K562 (cell line): Measurements from ENCODE around the gene MAML1. TPM values are rescaled to one million over a fixed set of nuclear protein-coding genes. Genes with fewer than 3 reads are reported as not detected.

ENCODE experiments used
- ATAC-seq: fragments of 200-7000 bp; cut with Tn5 transposase; 3 replicates; pipeline ENCODE4 v1.9.1; 2020; ENCODE audit warnings: moderate library complexity
- BruUV-seq: library from RNA; stranded (reverse); fragments of 400-500 nt; replicated peaks from 2 replicates; lab custom pipeline; 2021; lab: Mats Ljungman, UMichigan
- CTCF ChIA-PET: fragments of 300-600 bp; formaldehyde crosslinking; extraction: SDS; loops from one replicate; lab custom pipeline; 2021; ENCODE audit warnings: low intra/inter-chr PET ratio; lab: Yijun Ruan, JAX
- POLR2A ChIA-PET: fragments of 300-600, 350-650 bp; sonication (Branson Sonifier 250); formaldehyde crosslinking; extraction: SDS; loops from one replicate; lab custom pipeline; 2021; ENCODE audit warnings: antibody characterized with exemption, inconsistent platforms; lab: Yijun Ruan, JAX
- DNase-seq, 4 experiments: peaks; one replicate each; pipeline versions ENCODE4 v3.0.0 to v3.0.0-alpha.2; 2011 to 2018; ENCODE audit warnings: low spot score in 3 of 4, mixed read lengths in 3 of 4; ENCODE audit errors: extremely low read depth in 1 of 4
- FAIRE-seq: peaks from 2 replicates; lab custom pipeline; 2011; peaks lifted over from hg19 to GRCh38; lab: Jason Lieb, UNC
- H2AFZ ChIP-seq: 2 replicates; pipeline ENCODE4 v1.6.0; 2011; ENCODE audit warnings: low read depth, low read length, control low read depth, inconsistent platforms
- H3K27ac ChIP-seq: fragments of 200-600 bp; 3 replicates; pipeline ENCODE4 v1.8.0; 2011; ENCODE audit warnings: low read depth, mild to moderate bottlenecking, control low read depth, inconsistent platforms, low read length, moderate library complexity, mixed read lengths; ENCODE audit errors: extremely low read depth
- H3K27me3 ChIP-seq, 2 experiments: fragments of 300-600 bp in 1 of 2; 2 replicates in 1 of 2; 3 replicates in 1 of 2; pipeline versions ENCODE4 v1.6.0 to v1.8.0; 2011; ENCODE audit warnings: inconsistent platforms in 2 of 2, low read length in 2 of 2, mild to moderate bottlenecking in 1 of 2, mixed read lengths in 1 of 2, moderate library complexity in 1 of 2; ENCODE audit not compliant: control insufficient read depth in 2 of 2, insufficient read depth in 2 of 2
- H3K36me3 ChIP-seq: fragments of 300-600 bp; 3 replicates; pipeline ENCODE4 v1.8.0; 2011; ENCODE audit warnings: mild to moderate bottlenecking, low read length, inconsistent platforms; ENCODE audit not compliant: control insufficient read depth, insufficient read depth
- H3K4me1 ChIP-seq, 2 experiments: fragments of 200-600 bp in 1 of 2; replicated peaks in 1 of 2; 2 replicates in 1 of 2; 3 replicates in 1 of 2; pipeline versions ENCODE4 v1.5.1 to v1.8.0; 2011; ENCODE audit warnings: inconsistent platforms in 2 of 2, low read length in 2 of 2, mild to moderate bottlenecking in 1 of 2, mixed read lengths in 1 of 2, moderate library complexity in 1 of 2; ENCODE audit not compliant: control insufficient read depth in 2 of 2, insufficient read depth in 2 of 2
- H3K4me2 ChIP-seq: 2 replicates; pipeline ENCODE4 v1.6.1; 2011; ENCODE audit warnings: low read length, control low read depth, inconsistent platforms, mixed read lengths; ENCODE audit not compliant: insufficient read depth
- H3K4me3 ChIP-seq: fragments of 200-600 bp; sonication (generic), shearing (Covaris generic); 2 replicates; pipeline ENCODE4 v1.5.1; 2016; ENCODE audit warnings: control low read depth, inconsistent platforms
- H3K79me2 ChIP-seq: fragments of 200-600 bp; 3 replicates; pipeline ENCODE4 v1.8.0; 2011; ENCODE audit warnings: low read length, inconsistent platforms; ENCODE audit not compliant: control insufficient read depth, insufficient read depth
- H3K9ac ChIP-seq, 2 experiments: 2 replicates each; pipeline versions ENCODE4 v1.6.0 to v1.6.1; 2011; ENCODE audit warnings: low read depth in 2 of 2, low read length in 2 of 2, control low read depth in 1 of 2, inconsistent platforms in 1 of 2, mild to moderate bottlenecking in 1 of 2, mixed read lengths in 1 of 2; ENCODE audit not compliant: insufficient read depth in 1 of 2
- H3K9me1 ChIP-seq: one replicate; pipeline ENCODE4 v1.6.0; 2011; ENCODE audit warnings: inconsistent platforms, mild to moderate bottlenecking, low read length, moderate library complexity; ENCODE audit not compliant: control insufficient read depth, insufficient read depth
- H3K9me3 ChIP-seq: replicated peaks from 2 replicates; pipeline ENCODE4 v1.5.1; 2011; ENCODE audit warnings: low read depth, low read length, inconsistent platforms; ENCODE audit not compliant: control insufficient read depth, insufficient read depth
- H4K20me1 ChIP-seq: replicated peaks from 2 replicates; pipeline ENCODE4 v1.6.1; 2011; ENCODE audit warnings: low read length, inconsistent platforms, mixed read lengths; ENCODE audit not compliant: control insufficient read depth, insufficient read depth
- DMBX1 ChIP-seq: fragments of 250-450 bp; sonication (Bioruptor Pico); IDR thresholded peaks from 2 replicates; pipeline ENCODE4 v1.8.0; 2022; ENCODE audit warnings: inconsistent platforms, mild to moderate bottlenecking, moderate library complexity, borderline replicate concordance
- HDAC6 ChIP-seq: IDR thresholded peaks from 2 replicates; pipeline ENCODE4 v1.6.1; 2012; ENCODE audit warnings: low read depth, mild to moderate bottlenecking, control low read depth, inconsistent platforms, low read length, moderate library complexity
- MECOM ChIP-seq: fragments of 250-450 bp; sonication (Bioruptor Pico); IDR thresholded peaks from 2 replicates; pipeline ENCODE4 v1.8.0; 2022; ENCODE audit warnings: inconsistent platforms
- NR2C1 ChIP-seq, 2 experiments: fragments of 450-650 bp; IDR thresholded peaks; 2 replicates each; pipeline ENCODE4 v1.6.1; 2017; ENCODE audit warnings: mild to moderate bottlenecking in 2 of 2, antibody characterized with exemption in 1 of 2, inconsistent platforms in 1 of 2, missing compliant biosample characterization in 1 of 2, missing genetic modification characterization in 1 of 2
- RHOXF2B ChIP-seq: fragments of 250-450 bp; sonication (Bioruptor Pico); conservative IDR thresholded peaks from 2 replicates; pipeline ENCODE4 v1.5.1; 2021
- STAT5A ChIP-seq: IDR thresholded peaks from 2 replicates; pipeline ENCODE4 v1.6.1; 2012; ENCODE audit warnings: low read length, inconsistent platforms, borderline replicate concordance
- U2AF1 ChIP-seq: fragments of 200-400 bp; formaldehyde crosslinking; optimal IDR thresholded peaks from 2 replicates; pipeline ENCODE3; 2017; ENCODE audit warnings: mild to moderate bottlenecking, low read depth, low read length, moderate library complexity
- ZNF224 ChIP-seq: sonication (generic); formaldehyde crosslinking; IDR thresholded peaks from 2 replicates; pipeline ENCODE4 v1.8.0; 2022; ENCODE audit warnings: mild to moderate bottlenecking, missing genetic modification reagents
- ZNF263 ChIP-seq: sonication (generic); formaldehyde crosslinking; IDR thresholded peaks from 2 replicates; pipeline ENCODE4 v1.8.0; 2022; ENCODE audit warnings: mild to moderate bottlenecking, missing genetic modification reagents, borderline replicate concordance
- WGBS: fragments of 100-300 bp; shearing (Covaris generic); methylation state at CpG from one replicate; pipeline ENCODE4 v1.1.6; 2016; ENCODE audit warnings: low coverage, mixed read lengths; ENCODE audit not compliant: insufficient coverage; ENCODE audit errors: missing lambda C conversion rate; 5-methylcytosine and 5-hydroxymethylcytosine counted together
- in situ Hi-C: fragments of 300-500 bp; cut with MboI; formaldehyde crosslinking; loops from 4 replicates; pipeline ENCODE4 v1.15.0; 2018; ENCODE audit warnings: inconsistent platforms, mixed read lengths
- intact Hi-C: fragments of 100-400 bp; cut with micrococcal nuclease; formaldehyde crosslinking; loops from 2 replicates; pipeline ENCODE4 v1.14.2; 2022
- polyA plus RNA-seq, 8 experiments: library from polyadenylated mRNA; depleted of rRNA in 4 of 8; stranded (reverse) in 5 of 8; unstranded in 3 of 8; fragments of >200 nt; fragmentation: Nextera tagmentation in 2 of 8; fragmentation: Illumina TruSeq in 1 of 8; extraction: Ambion mirVana in 2 of 8; extraction: Trizol in 1 of 8; gene quantifications; 2 replicates each; pipeline versions ENCODE4 v1.2.1 to v1.2.3, GENCODE V29; 2011 to 2014; ENCODE audit warnings: inconsistent platforms in 1 of 8, missing spikeins in 1 of 8
- total RNA-seq, 7 experiments: library from RNA; depleted of rRNA in 6 of 7; stranded (reverse); fragments of >200 nt in 6 of 7; fragmentation: Illumina TruSeq in 2 of 7; extraction: Trizol in 2 of 7; gene quantifications; 2 replicates each; pipeline versions ENCODE4 v1.2.1 to v1.2.3, GENCODE V29; 2011 to 2021; ENCODE audit warnings: low replicate concordance in 1 of 7
- TF ChIP-seq, protein P1 (sequence below): fragments of 450-650 bp; formaldehyde crosslinking; IDR thresholded peaks from 2 replicates; pipeline ENCODE4 v1.4.0; 2022; ENCODE audit warnings: missing genetic modification characterization
- TF ChIP-seq, protein P2 (sequence below): fragments of 250-450 bp; sonication (Bioruptor Pico); IDR thresholded peaks from 2 replicates; pipeline ENCODE4 v1.5.0; 2020; ENCODE audit warnings: mild to moderate bottlenecking
- TF ChIP-seq, protein P3 (sequence below): sonication (generic); formaldehyde crosslinking; IDR thresholded peaks from 2 replicates; pipeline ENCODE4 v1.8.0; 2023; ENCODE audit warnings: mild to moderate bottlenecking, missing genetic modification reagents
- TF ChIP-seq, protein P4 (sequence below): sonication (generic); formaldehyde crosslinking; IDR thresholded peaks from 2 replicates; pipeline ENCODE4 v1.9.0; 2022; ENCODE audit warnings: mild to moderate bottlenecking, missing genetic modification reagents
- TF ChIP-seq, protein P5 (sequence below): fragments of 250-450 bp; sonication (Bioruptor Pico); IDR thresholded peaks from 2 replicates; pipeline ENCODE4 v1.8.0; 2022; ENCODE audit warnings: moderate library complexity, mild to moderate bottlenecking, inconsistent platforms
- TF ChIP-seq, protein P6 (sequence below): IDR thresholded peaks from 2 replicates; pipeline ENCODE4 v1.6.1; 2014; ENCODE audit warnings: antibody characterized with exemption

Gene MAML1
- total and polyA plus RNA-seq, 9 of the 15 experiments (the other 6 are each of a cell fraction or from before 2014, with no cell fraction given): 0.32 to 18.4 (median 7.0) TPM

DNA sequence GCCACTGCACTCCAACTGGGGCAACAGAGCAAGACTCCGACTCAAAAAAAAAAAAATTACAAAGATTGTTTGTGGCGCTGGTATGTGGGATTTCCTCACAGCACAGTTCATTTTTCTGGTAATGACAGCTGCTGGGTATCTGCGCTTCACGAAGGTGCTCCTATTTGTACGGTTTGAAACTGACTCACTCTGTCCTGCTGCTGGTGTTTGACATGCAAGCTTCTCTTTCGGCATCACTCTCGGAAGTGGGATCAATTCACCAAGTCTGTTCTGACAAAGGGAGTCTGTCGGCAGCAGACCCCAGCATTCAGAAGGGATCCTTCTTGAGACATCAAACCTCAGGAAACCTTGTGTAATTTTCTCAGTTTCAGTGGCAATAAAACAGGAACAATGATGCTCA is 26.3 kb downstream of the MAML1 start:
- no peak overlapping the region for H3K4me2 ChIP-seq
- H3K4me3 ChIP-seq: no peak overlapping the region
- FAIRE-seq (no peak), ATAC-seq (no peak), DNase-seq (no peak)
- BruUV-seq: no TSS peak
- ChIA-PET POLR2A (interaction anchor here (0.7 to 1.2 kb wide), 2 partner anchors 61 to 887 kb away, joined by 3 read pairs; partner anchors contain the start of gene SQSTM1), CTCF (no interaction called here)
- intact Hi-C loops: no loop called here
- H2AFZ ChIP-seq: no peak overlapping the region
- H3K27ac ChIP-seq: no peak overlapping the region
- H4K20me1 ChIP-seq: peaks cover 41% of the 10 kb centered on the region
- H3K9me3 ChIP-seq: no peaks in the 10 kb centered on the region
- H3K9me1 ChIP-seq: peaks cover 17% of the 10 kb centered on the region
- peaks cover 84% of the 10 kb centered on the region for H3K79me2 ChIP-seq
- in situ Hi-C loops: no loop called here
- H3K27me3 ChIP-seq: no peaks in the 10 kb centered on the region
- H3K4me1 ChIP-seq: peaks cover 22 to 41% of the 10 kb centered on the region in 2 experiments
- 92% methylated on average over 6 of the region's 8 CpGs for WGBS
- H3K36me3 ChIP-seq: peaks cover 5% of the 10 kb centered on the region; the same call in 2 of the 3 replicates
- H3K9ac ChIP-seq: no peak overlapping the region
- TF ChIP-seq ZNF224 (CRISPR knock-in tag): no peak
- TF ChIP-seq ZNF263: no peak
- TF ChIP-seq HDAC6: no peak
- no peak for TF ChIP-seq DMBX1 (CRISPR knock-in tag)
- no peak for TF ChIP-seq U2AF1
- TF ChIP-seq, protein P1, sequence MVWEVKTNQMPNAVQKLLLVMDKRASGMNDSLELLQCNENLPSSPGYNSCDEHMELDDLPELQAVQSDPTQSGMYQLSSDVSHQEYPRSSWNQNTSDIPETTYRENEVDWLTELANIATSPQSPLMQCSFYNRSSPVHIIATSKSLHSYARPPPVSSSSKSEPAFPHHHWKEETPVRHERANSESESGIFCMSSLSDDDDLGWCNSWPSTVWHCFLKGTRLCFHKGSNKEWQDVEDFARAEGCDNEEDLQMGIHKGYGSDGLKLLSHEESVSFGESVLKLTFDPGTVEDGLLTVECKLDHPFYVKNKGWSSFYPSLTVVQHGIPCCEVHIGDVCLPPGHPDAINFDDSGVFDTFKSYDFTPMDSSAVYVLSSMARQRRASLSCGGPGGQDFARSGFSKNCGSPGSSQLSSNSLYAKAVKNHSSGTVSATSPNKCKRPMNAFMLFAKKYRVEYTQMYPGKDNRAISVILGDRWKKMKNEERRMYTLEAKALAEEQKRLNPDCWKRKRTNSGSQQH: no peak
- TF ChIP-seq, protein P2, sequence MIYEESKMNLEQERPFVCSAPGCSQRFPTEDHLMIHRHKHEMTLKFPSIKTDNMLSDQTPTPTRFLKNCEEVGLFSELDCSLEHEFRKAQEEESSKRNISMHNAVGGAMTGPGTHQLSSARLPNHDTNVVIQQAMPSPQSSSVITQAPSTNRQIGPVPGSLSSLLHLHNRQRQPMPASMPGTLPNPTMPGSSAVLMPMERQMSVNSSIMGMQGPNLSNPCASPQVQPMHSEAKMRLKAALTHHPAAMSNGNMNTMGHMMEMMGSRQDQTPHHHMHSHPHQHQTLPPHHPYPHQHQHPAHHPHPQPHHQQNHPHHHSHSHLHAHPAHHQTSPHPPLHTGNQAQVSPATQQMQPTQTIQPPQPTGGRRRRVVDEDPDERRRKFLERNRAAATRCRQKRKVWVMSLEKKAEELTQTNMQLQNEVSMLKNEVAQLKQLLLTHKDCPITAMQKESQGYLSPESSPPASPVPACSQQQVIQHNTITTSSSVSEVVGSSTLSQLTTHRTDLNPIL (CRISPR knock-in tag): no peak
- no peak for TF ChIP-seq STAT5A
- no peak for TF ChIP-seq RHOXF2B (CRISPR knock-in tag)
- TF ChIP-seq MECOM (CRISPR knock-in tag): no peak
- no peak for TF ChIP-seq NR2C1 (IDR thresholded peaks at IDR 0.05)
- no peak for TF ChIP-seq NR2C1 (tag; IDR thresholded peaks at IDR 0.05)
- TF ChIP-seq, protein P3, sequence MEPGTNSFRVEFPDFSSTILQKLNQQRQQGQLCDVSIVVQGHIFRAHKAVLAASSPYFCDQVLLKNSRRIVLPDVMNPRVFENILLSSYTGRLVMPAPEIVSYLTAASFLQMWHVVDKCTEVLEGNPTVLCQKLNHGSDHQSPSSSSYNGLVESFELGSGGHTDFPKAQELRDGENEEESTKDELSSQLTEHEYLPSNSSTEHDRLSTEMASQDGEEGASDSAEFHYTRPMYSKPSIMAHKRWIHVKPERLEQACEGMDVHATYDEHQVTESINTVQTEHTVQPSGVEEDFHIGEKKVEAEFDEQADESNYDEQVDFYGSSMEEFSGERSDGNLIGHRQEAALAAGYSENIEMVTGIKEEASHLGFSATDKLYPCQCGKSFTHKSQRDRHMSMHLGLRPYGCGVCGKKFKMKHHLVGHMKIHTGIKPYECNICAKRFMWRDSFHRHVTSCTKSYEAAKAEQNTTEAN (CRISPR knock-in tag): no peak
- TF ChIP-seq, protein P4, sequence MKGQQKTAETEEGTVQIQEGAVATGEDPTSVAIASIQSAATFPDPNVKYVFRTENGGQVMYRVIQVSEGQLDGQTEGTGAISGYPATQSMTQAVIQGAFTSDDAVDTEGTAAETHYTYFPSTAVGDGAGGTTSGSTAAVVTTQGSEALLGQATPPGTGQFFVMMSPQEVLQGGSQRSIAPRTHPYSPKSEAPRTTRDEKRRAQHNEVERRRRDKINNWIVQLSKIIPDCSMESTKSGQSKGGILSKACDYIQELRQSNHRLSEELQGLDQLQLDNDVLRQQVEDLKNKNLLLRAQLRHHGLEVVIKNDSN (CRISPR knock-in tag): no peak
- TF ChIP-seq, protein P5, sequence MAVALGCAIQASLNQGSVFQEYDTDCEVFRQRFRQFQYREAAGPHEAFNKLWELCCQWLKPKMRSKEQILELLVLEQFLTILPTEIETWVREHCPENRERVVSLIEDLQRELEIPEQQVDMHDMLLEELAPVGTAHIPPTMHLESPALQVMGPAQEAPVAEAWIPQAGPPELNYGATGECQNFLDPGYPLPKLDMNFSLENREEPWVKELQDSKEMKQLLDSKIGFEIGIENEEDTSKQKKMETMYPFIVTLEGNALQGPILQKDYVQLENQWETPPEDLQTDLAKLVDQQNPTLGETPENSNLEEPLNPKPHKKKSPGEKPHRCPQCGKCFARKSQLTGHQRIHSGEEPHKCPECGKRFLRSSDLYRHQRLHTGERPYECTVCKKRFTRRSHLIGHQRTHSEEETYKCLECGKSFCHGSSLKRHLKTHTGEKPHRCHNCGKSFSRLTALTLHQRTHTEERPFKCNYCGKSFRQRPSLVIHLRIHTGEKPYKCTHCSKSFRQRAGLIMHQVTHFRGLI: no peak
- TF ChIP-seq, protein P6, sequence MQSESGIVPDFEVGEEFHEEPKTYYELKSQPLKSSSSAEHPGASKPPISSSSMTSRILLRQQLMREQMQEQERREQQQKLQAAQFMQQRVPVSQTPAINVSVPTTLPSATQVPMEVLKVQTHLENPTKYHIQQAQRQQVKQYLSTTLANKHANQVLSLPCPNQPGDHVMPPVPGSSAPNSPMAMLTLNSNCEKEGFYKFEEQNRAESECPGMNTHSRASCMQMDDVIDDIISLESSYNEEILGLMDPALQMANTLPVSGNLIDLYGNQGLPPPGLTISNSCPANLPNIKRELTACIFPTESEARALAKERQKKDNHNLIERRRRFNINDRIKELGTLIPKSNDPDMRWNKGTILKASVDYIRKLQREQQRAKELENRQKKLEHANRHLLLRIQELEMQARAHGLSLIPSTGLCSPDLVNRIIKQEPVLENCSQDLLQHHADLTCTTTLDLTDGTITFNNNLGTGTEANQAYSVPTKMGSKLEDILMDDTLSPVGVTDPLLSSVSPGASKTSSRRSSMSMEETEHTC: no peak
